Osteocyte (in vitro differentiated cells): ENCODE results near the gene TAGLN3. TPM values are rescaled to one million over a fixed set of nuclear protein-coding genes. Genes with fewer than 3 reads are reported as not detected.

Source experiments
- DNase-seq: peaks from one replicate; pipeline ENCODE4 v3.0.0; 2021; ENCODE audit warnings: mixed read lengths; ENCODE audit not compliant: unreplicated experiment; ENCODE audit errors: extremely low spot score
- H3K27ac Mint-ChIP-seq: one replicate; pipeline ENCODE4 v1.8.0; 2021; ENCODE audit warnings: mild to moderate bottlenecking, mixed read lengths; ENCODE audit not compliant: unreplicated experiment
- H3K27me3 Mint-ChIP-seq: one replicate; pipeline ENCODE4 v1.8.0; 2021; ENCODE audit warnings: mixed read lengths; ENCODE audit not compliant: unreplicated experiment
- H3K36me3 Mint-ChIP-seq: one replicate; pipeline ENCODE4 v1.8.0; 2021; ENCODE audit warnings: mixed read lengths; ENCODE audit not compliant: unreplicated experiment
- H3K4me1 Mint-ChIP-seq: one replicate; pipeline ENCODE4 v1.8.0; 2021; ENCODE audit warnings: mixed read lengths; ENCODE audit not compliant: unreplicated experiment
- H3K4me3 Mint-ChIP-seq: one replicate; pipeline ENCODE4 v1.8.0; 2021; ENCODE audit warnings: mild to moderate bottlenecking, moderate library complexity, mixed read lengths; ENCODE audit not compliant: unreplicated experiment
- H3K9me3 Mint-ChIP-seq: one replicate; pipeline ENCODE4 v1.8.0; 2021; ENCODE audit warnings: mixed read lengths; ENCODE audit not compliant: unreplicated experiment
- total RNA-seq: library from RNA; stranded (reverse); gene quantifications from 2 replicates; pipeline ENCODE4 v1.2.1, GENCODE V29; 2021
- TF ChIP-seq, protein P1 (sequence below): fragments of 200-600 bp; sonication (generic); IDR thresholded peaks from 2 replicates; pipeline ENCODE4 v1.5.0; 2021; ENCODE audit warnings: antibody characterized with exemption, mild to moderate bottlenecking, moderate library complexity

Gene TAGLN3
- total RNA-seq, 1 donor from 2014 or later: not detected

GRCh38 chr3:111984636-111985298 lies 14.0 kb upstream of the TAGLN3 start:
- Mint-ChIP-seq H3K27me3 (no peaks in the 10 kb centered on the region), H3K27ac (no peak overlapping the region), H3K4me1 (peaks cover 17% of the 10 kb centered on the region), H3K36me3 (peaks cover 27% of the 10 kb centered on the region), H3K9me3 (no peaks in the 10 kb centered on the region), H3K4me3 (no peak overlapping the region)
- TF ChIP-seq, protein P1, sequence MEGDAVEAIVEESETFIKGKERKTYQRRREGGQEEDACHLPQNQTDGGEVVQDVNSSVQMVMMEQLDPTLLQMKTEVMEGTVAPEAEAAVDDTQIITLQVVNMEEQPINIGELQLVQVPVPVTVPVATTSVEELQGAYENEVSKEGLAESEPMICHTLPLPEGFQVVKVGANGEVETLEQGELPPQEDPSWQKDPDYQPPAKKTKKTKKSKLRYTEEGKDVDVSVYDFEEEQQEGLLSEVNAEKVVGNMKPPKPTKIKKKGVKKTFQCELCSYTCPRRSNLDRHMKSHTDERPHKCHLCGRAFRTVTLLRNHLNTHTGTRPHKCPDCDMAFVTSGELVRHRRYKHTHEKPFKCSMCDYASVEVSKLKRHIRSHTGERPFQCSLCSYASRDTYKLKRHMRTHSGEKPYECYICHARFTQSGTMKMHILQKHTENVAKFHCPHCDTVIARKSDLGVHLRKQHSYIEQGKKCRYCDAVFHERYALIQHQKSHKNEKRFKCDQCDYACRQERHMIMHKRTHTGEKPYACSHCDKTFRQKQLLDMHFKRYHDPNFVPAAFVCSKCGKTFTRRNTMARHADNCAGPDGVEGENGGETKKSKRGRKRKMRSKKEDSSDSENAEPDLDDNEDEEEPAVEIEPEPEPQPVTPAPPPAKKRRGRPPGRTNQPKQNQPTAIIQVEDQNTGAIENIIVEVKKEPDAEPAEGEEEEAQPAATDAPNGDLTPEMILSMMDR: no peak
- no peak for DNase-seq

- no peaks in the 10 kb centered on the region for H3K9me3 Mint-ChIP-seq
- no peak overlapping the region for H3K4me3 Mint-ChIP-seq
- no peaks in the 10 kb centered on the region for H3K4me1 Mint-ChIP-seq
- DNase-seq: no peak
- peaks cover 30% of the 10 kb centered on the region for H3K36me3 Mint-ChIP-seq
- H3K27ac Mint-ChIP-seq: no peak overlapping the region
- no peaks in the 10 kb centered on the region for H3K27me3 Mint-ChIP-seq
- TF ChIP-seq, protein P1: no peak
Observed at GRCh38 chr3:111986800-111987199, 11.9 kb upstream of the TAGLN3 start.

DNA sequence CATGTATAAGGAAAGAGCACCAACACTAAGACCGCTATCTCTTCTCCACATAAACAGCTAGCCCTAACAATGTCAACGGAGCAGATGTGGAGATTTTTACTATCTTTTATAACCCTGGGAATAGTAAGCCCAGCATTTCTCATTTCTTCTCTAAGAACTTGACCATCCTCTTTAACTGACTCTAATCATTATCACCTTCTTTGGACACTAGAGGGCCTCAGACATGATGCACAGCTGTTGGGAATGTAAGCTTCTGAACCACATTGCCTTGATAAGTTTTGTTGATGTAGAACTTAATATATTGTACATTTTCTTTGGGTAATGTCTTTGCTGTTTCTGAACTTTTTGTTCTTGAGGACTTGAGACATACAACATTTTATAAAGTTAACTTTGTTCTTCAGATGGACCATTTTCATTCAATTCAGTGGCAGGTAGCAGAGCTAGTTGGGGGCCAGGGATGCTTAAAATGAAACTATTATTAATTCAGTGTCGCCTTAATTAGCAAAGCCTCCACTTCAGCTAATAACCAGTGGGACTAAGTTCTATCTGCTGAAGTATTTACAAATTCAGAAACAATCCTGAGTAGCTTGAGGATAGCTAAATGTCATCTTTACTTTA lies 9.6 kb upstream of the TAGLN3 start:
- DNase-seq: no peak
- Mint-ChIP-seq H3K27me3 (no peaks in the 10 kb centered on the region), H3K27ac (no peak overlapping the region), H3K9me3 (no peaks in the 10 kb centered on the region), H3K4me3 (no peak overlapping the region), H3K4me1 (no peaks in the 10 kb centered on the region), H3K36me3 (peaks cover 22% of the 10 kb centered on the region)
- TF ChIP-seq, protein P1: peak; percentile 81

GRCh38 chr3:111993038-111993437 lies 5.7 kb upstream of the TAGLN3 start:
- no peaks in the 10 kb centered on the region for H3K27me3 Mint-ChIP-seq
- H3K4me1 Mint-ChIP-seq: no peaks in the 10 kb centered on the region
- H3K4me3 Mint-ChIP-seq: no peak overlapping the region
- no peak for DNase-seq
- H3K36me3 Mint-ChIP-seq: peaks cover 9% of the 10 kb centered on the region
- no peaks in the 10 kb centered on the region for H3K9me3 Mint-ChIP-seq
- TF ChIP-seq, protein P1: no peak
- no peak overlapping the region for H3K27ac Mint-ChIP-seq

- no peaks in the 10 kb centered on the region for H3K9me3 Mint-ChIP-seq
- H3K4me1 Mint-ChIP-seq: peaks cover 16% of the 10 kb centered on the region
- no peaks in the 10 kb centered on the region for H3K27me3 Mint-ChIP-seq
- no peak for DNase-seq
- TF ChIP-seq, protein P1: no peak
- peak overlapping the region; percentile 76 for H3K4me3 Mint-ChIP-seq
- no peaks in the 10 kb centered on the region for H3K36me3 Mint-ChIP-seq
- H3K27ac Mint-ChIP-seq: no peak overlapping the region
Observed at GRCh38 chr3:111999484-112000324, 982 bp downstream of the TAGLN3 start.
